HCEC 1CT (cell line): ENCODE results near the gene AGAP1.

Experiments
- DNase-seq: peaks from one replicate; pipeline ENCODE4 v3.0.0-alpha.2; 2017

AGAP1 gene

GRCh38 chr2:235510318-235510717, 16.5 kb downstream of the AGAP1 start:
- DNase-seq = no peak

DNA sequence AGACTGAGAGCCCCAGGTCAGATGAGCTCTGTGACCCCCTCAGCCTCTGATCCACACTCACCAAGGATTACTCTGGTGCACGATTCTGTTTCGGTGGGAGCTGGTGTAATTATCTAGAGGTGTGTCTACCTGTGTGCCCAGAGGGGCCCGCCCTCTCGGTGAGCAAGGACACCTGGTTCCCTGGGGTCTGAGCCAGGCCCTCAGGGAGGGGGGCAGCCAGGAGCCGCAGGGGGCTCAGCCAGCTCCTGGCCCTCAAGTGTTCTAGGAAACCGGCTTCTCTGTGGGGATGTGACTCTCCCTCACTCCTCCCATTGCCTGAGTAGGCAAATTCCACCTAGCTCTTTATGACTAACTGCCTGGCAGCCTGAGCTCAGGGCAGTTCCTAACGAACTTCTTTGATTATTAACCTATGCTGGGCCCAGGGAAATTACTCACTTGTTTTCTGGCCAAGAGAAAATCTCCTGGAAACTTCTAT, 17.4 kb downstream of the AGAP1 start:
- DNase-seq = peak; percentile 75

- no peak for DNase-seq
Observed at GRCh38 chr2:235511751-235512698, 18.2 kb downstream of the AGAP1 start.

DNA sequence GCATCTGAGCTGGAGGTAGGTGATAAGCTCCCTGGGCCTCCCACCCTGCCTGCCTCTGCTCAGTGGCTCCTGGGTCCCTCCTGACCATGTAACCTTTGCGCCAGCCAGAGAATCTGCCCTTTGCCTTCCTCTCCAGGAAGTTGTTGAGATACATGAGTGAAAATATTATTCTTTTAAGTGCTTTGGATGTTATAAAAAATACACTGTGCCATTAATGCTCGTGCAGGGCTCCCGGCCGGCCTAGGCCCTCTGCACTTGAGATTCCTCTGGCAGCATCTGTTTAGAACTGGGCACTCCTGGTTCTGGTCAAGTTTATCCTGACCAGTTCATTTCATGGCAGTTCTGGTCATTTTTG, 18.8 kb downstream of the AGAP1 start:
- DNase-seq = no peak

DNA sequence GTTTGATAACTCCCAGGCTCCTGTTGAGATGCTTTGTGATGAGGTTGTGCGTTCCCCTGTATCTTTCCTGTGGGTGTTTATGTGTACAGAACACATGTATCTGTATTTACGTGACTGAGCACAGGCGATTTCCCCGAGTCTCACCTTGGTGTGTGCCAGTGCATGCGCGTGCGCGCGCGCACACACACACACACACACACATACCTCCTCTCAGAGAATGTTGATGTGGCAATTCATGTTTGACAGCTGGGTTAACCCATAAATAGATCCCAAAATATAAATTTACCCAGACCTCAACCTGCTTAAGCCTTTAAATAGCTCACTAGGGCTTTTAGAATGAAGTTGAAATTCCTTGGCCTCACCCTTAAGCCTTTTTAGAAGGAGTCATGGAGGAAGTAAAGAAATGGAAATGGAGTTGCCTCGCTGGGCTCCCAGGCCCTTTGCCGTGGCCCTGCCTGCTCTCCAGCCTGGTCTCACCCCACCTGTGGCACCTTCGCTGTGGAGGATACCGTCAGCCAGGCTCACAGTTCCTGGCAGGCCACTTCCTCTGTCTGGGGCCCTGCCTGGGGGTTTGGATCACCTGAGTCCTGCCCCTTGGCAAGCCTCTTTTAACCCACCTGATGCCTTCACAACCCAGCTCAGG, 20.3 kb downstream of the AGAP1 start:
- no peak for DNase-seq

- no peak for DNase-seq
Observed at GRCh38 chr2:235514627-235515363, 21.0 kb downstream of the AGAP1 start.

GRCh38 chr2:235515364-235515742, 21.5 kb downstream of the AGAP1 start:
- DNase-seq = no peak

- no peak for DNase-seq
Observed at GRCh38 chr2:235515821-235516220, 22.0 kb downstream of the AGAP1 start.

GRCh38 chr2:235516257-235516656, 22.4 kb downstream of the AGAP1 start:
- no peak for DNase-seq

DNA sequence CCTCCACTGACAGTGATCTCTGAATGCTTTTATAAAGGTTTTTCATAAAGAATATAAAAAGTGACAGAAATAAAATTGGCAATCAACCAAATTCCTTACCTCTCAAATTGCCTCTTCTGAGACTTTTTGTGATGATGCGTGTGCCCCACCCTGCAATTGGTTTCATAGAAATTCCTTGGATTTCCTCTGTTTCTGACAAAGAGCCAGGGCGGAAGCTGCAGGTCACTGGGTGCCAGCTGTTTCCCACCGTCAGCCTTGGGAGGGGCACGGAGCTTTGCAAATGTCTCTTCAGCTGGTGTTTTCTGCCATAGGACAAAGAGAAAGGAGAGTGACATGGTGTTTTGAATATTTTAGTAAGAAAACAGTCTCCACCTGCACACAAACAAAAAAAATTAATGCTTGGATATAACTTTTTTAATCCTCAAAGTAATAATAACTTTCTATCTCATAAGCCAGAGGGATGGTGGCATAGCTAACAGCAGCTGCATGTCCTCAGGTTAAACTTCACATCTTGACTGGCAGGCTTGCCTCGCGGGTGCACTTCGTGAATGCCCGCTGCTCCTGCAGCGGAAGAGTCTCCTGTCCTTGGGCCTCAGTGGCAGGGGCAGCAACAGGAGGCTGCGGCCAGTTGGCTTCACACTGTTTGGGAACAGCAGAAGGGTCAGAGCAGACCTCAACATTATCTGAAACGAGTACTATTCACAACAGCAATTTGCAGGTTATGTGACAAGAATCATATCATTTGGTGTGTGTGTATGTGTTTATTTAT, 24.7 kb downstream of the AGAP1 start:
- peak; percentile 7 for DNase-seq

DNA sequence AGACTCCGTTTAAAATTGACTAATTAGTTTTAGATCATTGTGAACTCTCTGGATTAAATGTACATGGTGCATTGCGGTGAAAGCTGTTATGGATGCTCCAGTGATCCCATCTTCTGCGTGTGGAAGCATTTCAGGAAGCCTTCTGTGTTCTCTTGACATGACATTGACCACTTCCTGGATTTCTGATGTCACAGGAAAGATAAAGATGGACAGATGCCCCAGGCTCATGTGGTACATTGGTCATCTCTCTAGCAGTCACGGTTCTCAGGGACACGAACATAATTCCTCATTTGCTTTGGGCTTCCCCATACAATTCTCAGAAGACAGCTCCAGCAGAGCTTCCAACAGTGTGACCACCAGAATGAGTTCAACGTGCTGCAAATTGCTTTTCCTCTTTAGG, 26.9 kb downstream of the AGAP1 start:
- no peak for DNase-seq

GRCh38 chr2:235521844-235522243, 28.0 kb downstream of the AGAP1 start:
- no peak for DNase-seq

DNA sequence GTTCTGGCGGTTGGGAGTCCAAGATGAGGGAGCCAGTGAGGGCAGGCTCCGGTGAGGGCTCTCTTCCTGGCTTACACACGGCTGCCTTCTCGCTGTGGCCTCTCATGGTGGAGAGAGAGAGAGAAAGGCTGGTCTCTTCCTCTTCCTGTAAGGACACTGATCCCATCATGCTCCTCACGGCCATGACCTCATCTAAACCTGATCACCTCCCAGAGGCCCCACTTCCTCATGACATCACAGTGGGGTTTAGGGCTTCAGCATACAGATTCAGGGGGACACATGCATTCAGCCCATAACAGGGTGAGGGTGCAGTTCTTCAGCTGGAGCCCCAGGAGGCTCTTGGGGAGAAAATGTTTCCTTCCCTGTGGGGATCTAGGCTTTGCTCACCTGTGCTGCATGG, 29.2 kb downstream of the AGAP1 start:
- no peak for DNase-seq

DNA sequence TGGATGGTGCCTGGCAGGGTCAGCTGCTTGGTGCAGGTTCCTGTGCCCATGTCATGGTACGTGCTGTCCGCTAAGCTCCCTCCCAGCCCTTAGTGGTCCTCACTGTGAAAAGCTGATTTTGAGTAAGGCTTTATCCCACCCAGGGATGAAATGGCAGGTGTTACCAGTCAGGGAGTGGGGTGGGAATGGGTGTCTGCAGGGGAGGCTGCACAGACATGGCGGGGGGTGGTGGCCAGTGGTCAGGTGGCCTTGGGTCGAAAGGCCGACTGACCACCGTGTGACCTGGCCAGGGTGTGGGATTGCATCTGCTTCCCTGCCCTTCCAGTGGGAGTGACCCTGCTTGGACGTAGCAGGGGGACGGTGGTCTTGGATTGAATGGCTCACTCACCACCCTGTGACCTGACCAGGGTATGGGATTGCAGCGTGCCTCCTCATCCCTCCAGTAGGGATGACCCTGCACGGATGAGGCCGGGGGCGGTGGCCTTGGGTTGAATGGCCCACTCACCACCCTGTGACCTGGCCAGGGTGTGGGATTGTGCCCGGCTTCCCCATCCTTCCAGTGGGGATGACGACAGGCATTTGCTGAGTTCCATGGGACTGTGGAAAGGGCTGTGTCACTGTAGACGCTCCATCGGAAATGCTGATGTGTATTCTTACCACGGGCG, 29.8 kb downstream of the AGAP1 start:
- DNase-seq = no peak

GRCh38 chr2:235526166-235526565, 32.3 kb downstream of the AGAP1 start:
- no peak for DNase-seq

- no peak for DNase-seq
Observed at GRCh38 chr2:235527806-235528469, 34.1 kb downstream of the AGAP1 start.

- no peak for DNase-seq
Observed at GRCh38 chr2:235529621-235530020, 35.8 kb downstream of the AGAP1 start.

- no peak for DNase-seq
Observed at GRCh38 chr2:235530735-235531134, 36.9 kb downstream of the AGAP1 start.

GRCh38 chr2:235532307-235532706, 38.5 kb downstream of the AGAP1 start:
- DNase-seq = no peak

GRCh38 chr2:235533198-235533597, 39.4 kb downstream of the AGAP1 start:
- no peak for DNase-seq

DNA sequence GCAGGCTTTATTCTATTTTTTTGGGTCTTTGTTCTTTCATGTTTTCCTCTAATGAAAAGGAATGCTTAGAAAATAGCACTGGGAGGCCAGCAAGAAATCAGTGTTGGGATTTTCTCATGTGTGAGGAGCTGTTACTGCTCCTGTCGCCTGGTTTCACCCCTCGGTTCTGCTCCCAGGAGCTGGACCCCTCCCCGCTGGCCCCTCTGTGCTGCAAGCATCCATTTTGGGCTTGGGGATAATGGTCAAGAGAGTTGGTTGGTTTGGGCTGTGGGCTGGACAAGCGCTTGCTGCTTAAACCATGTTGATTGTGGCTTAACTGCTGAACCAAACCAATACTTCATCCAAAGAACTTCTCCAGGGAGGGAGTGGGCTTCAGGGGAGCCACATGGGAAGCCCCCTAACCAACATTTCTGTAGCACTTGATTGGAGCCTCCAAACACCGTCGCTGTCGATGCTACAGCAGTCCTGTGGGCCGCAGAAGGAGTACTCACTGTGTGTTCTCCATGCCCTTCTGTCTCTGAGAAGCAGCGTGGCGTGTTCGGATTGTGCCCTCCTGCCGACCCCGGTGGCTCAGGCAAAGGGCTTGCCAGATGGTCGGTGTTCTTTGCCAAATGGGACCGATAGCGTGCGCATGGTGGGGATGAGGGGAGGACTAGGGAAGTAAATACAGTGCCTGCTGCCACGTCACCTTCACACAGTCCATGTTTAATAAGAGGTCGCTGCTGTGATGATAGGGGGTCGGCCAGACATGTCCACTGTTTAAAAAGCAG, 40.0 kb downstream of the AGAP1 start:
- DNase-seq = no peak
